PC-9 (cell line): ENCODE results near the gene SVOP. TPM values are rescaled to one million over a fixed set of nuclear protein-coding genes. Genes with fewer than 3 reads are reported as not detected.

Source experiments
- BruUV-seq: library from RNA; stranded (reverse); fragments of 400-500 nt; replicated peaks from 2 replicates; lab custom pipeline; 2021; lab: Mats Ljungman, UMichigan
- CTCF ChIA-PET: fragments of 300-600 bp; sonication (Branson Sonifier 250); formaldehyde crosslinking; loops from one replicate; lab custom pipeline; 2022; ENCODE audit warnings: antibody characterized with exemption; lab: Charles Lee
- POLR2A ChIA-PET: fragments of 300-600 bp; sonication (Branson Sonifier 250); formaldehyde crosslinking; loops from one replicate; lab custom pipeline; 2022; ENCODE audit warnings: antibody characterized with exemption; ENCODE audit not compliant: unreplicated experiment; lab: Charles Lee
- DNase-seq, 2 experiments: peaks; one replicate each; pipeline versions ENCODE4 v3.0.0 to v3.0.0-alpha.2; 2015 to 2022; ENCODE audit warnings: mixed read lengths in 1 of 2
- H2AFZ ChIP-seq: fragments of 200-600 bp; sonication (generic); 2 replicates; pipeline ENCODE4 v1.8.1; 2017; ENCODE audit warnings: antibody characterized with exemption
- H3F3A ChIP-seq: fragments of 200-600 bp; sonication (generic); 2 replicates; pipeline ENCODE4 v1.8.1; 2017; ENCODE audit warnings: antibody characterized with exemption, mild to moderate bottlenecking, low read depth; ENCODE audit not compliant: insufficient read depth
- H3K27ac ChIP-seq: fragments of 200-600 bp; sonication (generic); 2 replicates; pipeline ENCODE4 v1.6.1; 2016; ENCODE audit warnings: mixed run types
- H3K27me3 ChIP-seq: fragments of 200-600 bp; sonication (generic); 2 replicates; pipeline ENCODE4 v1.6.1; 2016; ENCODE audit warnings: low read depth, mixed run types; ENCODE audit not compliant: insufficient read depth
- H3K36me3 ChIP-seq: fragments of 200-600 bp; sonication (generic); 2 replicates; pipeline ENCODE4 v1.6.1; 2016; ENCODE audit warnings: low read depth, mixed run types
- H3K4me1 ChIP-seq: fragments of 200-600 bp; sonication (generic); replicated peaks from 2 replicates; pipeline ENCODE4 v1.6.1; 2016; ENCODE audit warnings: mixed run types; ENCODE audit not compliant: insufficient read depth
- H3K4me2 ChIP-seq: fragments of 200-600 bp; sonication (generic); 2 replicates; pipeline ENCODE4 v1.6.1; 2017; ENCODE audit warnings: mixed run types
- H3K4me3 ChIP-seq: fragments of 200-600 bp; sonication (generic); 2 replicates; pipeline ENCODE4 v1.6.1; 2016; ENCODE audit warnings: mixed run types
- H3K79me2 ChIP-seq: fragments of 200-600 bp; sonication (generic); 2 replicates; pipeline ENCODE4 v1.6.1; 2017; ENCODE audit warnings: low read depth, mixed run types
- H3K9me2 ChIP-seq: fragments of 200-600 bp; sonication (generic); 2 replicates; pipeline ENCODE4 v1.8.1; 2017; ENCODE audit warnings: mild to moderate bottlenecking; ENCODE audit not compliant: insufficient read depth
- H3K9me3 ChIP-seq: fragments of 200-600 bp; sonication (generic); 2 replicates; pipeline ENCODE4 v1.8.1; 2016; ENCODE audit warnings: low read depth; ENCODE audit not compliant: insufficient read depth
- H4K20me1 ChIP-seq: fragments of 200-600 bp; sonication (generic); 2 replicates; pipeline ENCODE4 v1.8.1; 2017; ENCODE audit not compliant: insufficient read depth
- CTCF ChIP-seq: fragments of 200-600 bp; sonication (generic); conservative IDR thresholded peaks from 2 replicates; pipeline ENCODE4 v1.6.1; 2017; ENCODE audit warnings: mixed run types, antibody characterized with exemption, mild to moderate bottlenecking, moderate library complexity
- EZH2 ChIP-seq: fragments of 200-600 bp; sonication (generic); IDR thresholded peaks from 2 replicates; pipeline ENCODE4 v1.8.0; 2017; ENCODE audit warnings: antibody characterized with exemption, low read depth
- intact Hi-C: fragments of 100-400 bp; cut with micrococcal nuclease; formaldehyde crosslinking; loops from one replicate; pipeline ENCODE4 v1.10.0; 2022; ENCODE audit not compliant: unreplicated experiment
- total RNA-seq: library from RNA; stranded (reverse); gene quantifications from 2 replicates; pipeline ENCODE4 v1.2.3, GENCODE V29; 2021

Gene SVOP
- total RNA-seq, 1 experiment from 2014 or later, result not detected

- intact Hi-C loops, result no loop called here
- ChIA-PET CTCF (no interaction called here), POLR2A (no interaction called here)
Observed at GRCh38 chr12:108989376-108989775, 31.5 kb downstream of the SVOP start.

GRCh38 chr12:108985750-108986149, 35.1 kb downstream of the SVOP start:
- no peak for DNase-seq
- Histone ChIP-seq H3K9me3 (no peaks in the 10 kb centered on the region), H3K9me2 (no peaks in the 10 kb centered on the region), H3K79me2 (no peaks in the 10 kb centered on the region), H3K27me3 (peaks cover 9% of the 10 kb centered on the region; the same call in 1 of the 2 replicates), H3F3A (no peaks in the 10 kb centered on the region), H3K27ac (no peak overlapping the region), H2AFZ (no peak overlapping the region), H3K4me3 (no peak overlapping the region), H3K4me1 (no peaks in the 10 kb centered on the region), H4K20me1 (no peaks in the 10 kb centered on the region), H3K36me3 (no peaks in the 10 kb centered on the region), H3K4me2 (no peak overlapping the region)
- BruUV-seq, result no TSS peak
- intact Hi-C loops, result no loop called here
- POLR2A ChIA-PET, result interaction anchor here (0.7 kb wide), 1 partner anchor 260 kb away, joined by 3 read pairs; no protein-coding TSS in a partner anchor
- CTCF ChIA-PET, result no interaction called here
- TF ChIP-seq EZH2, result no peak
- TF ChIP-seq CTCF, result no peak

More at GRCh38 chr12:108989376-108989775, 31.5 kb downstream of the SVOP start:
- Histone ChIP-seq H3K9me2 (no peaks in the 10 kb centered on the region), H4K20me1 (no peaks in the 10 kb centered on the region), H3K36me3 (no peaks in the 10 kb centered on the region), H3K4me3 (no peak overlapping the region), H3K27ac (no peak overlapping the region), H3K79me2 (no peaks in the 10 kb centered on the region), H3K4me1 (no peaks in the 10 kb centered on the region), H2AFZ (no peak overlapping the region), H3F3A (no peaks in the 10 kb centered on the region), H3K4me2 (no peak overlapping the region), H3K27me3 (peaks cover 30% of the 10 kb centered on the region; the same call in 1 of the 2 replicates), H3K9me3 (no peaks in the 10 kb centered on the region)
- TF ChIP-seq EZH2, result no peak
- no peak for TF ChIP-seq CTCF
- BruUV-seq, result no TSS peak
- no peak for DNase-seq

- no peak overlapping the region for H2AFZ ChIP-seq
- intact Hi-C loops, result no loop called here
- H3K4me1 ChIP-seq, result no peaks in the 10 kb centered on the region
- H3K4me3 ChIP-seq, result no peak overlapping the region
- no peaks in the 10 kb centered on the region for H3K36me3 ChIP-seq
- no TSS peak for BruUV-seq
- no peaks in the 10 kb centered on the region for H3F3A ChIP-seq
- ChIA-PET CTCF (no interaction called here), POLR2A (no interaction called here)
- H4K20me1 ChIP-seq, result no peaks in the 10 kb centered on the region
- no peak overlapping the region for H3K4me2 ChIP-seq
- H3K79me2 ChIP-seq, result no peaks in the 10 kb centered on the region
- no peak for DNase-seq
- H3K27me3 ChIP-seq, result peaks cover 13% of the 10 kb centered on the region
- H3K27ac ChIP-seq, result no peak overlapping the region
- H3K9me3 ChIP-seq, result no peaks in the 10 kb centered on the region
- TF ChIP-seq EZH2 (no peak), CTCF (no peak)
- no peaks in the 10 kb centered on the region for H3K9me2 ChIP-seq
Observed at GRCh38 chr12:108983227-108983626, 37.6 kb downstream of the SVOP start.
